Omental fat pad (tissue), 4 donors: ENCODE results near the gene PARN. TPM values are rescaled to one million over a fixed set of nuclear protein-coding genes. Genes with fewer than 3 reads are reported as not detected.

Source experiments
- ATAC-seq: fragments of 150-250 bp; one replicate; pipeline ENCODE4 v1.9.1; 2016; ENCODE audit warnings: mild to moderate bottlenecking, moderate library complexity; ENCODE audit not compliant: low FRiP score
- DNase-seq: peaks from one replicate; pipeline ENCODE4 v3.0.0-alpha.2; 2019; ENCODE audit warnings: low spot score
- CTCF ChIP-seq, 3 donors: fragments of 450-650 bp; IDR thresholded peaks; one replicate each; pipeline ENCODE4 v1.5.1; 2016 to 2017; ENCODE audit warnings: antibody characterized with exemption in 3 of 3, mild to moderate bottlenecking in 3 of 3, moderate library complexity in 2 of 3
- total RNA-seq, 4 donors: library from RNA; depleted of rRNA; stranded (reverse); fragments of >200 nt; gene quantifications; one replicate each; pipeline ENCODE4 v1.1.0, GENCODE V29; 2016

Gene PARN
- total RNA-seq, 4 donors from 2014 or later, result 23.0 to 34.8 (median 26.4) TPM

GRCh38 chr16:14500791-14501190 is 129.3 kb downstream of the PARN start:
- ATAC-seq, result no peak
- DNase-seq, result no peak
- TF ChIP-seq CTCF (IDR thresholded peaks at IDR 0.05), result no peak

DNA sequence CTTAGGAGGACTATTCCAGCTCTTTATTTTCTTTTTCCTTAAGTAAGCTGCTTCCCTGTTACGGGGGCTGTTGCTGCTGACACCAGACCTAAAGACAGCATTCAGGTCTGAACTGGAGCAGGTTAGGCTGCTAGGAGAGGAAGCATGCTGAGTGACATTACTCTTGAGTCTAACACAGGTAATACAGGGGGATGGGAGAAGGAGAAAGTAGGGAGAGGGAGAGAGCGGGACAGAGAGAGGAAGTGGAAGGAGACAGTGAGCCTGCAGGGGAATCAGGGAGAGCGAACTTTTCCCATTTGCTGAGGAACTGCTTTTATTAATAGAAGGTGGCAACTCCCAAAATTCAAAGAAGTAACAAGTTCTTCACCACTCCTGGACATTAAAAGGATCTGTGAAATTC is 130.9 kb downstream of the PARN start:
- DNase-seq (no peak), ATAC-seq (no peak)
- no peak for TF ChIP-seq CTCF (IDR thresholded peaks at IDR 0.05)

DNA sequence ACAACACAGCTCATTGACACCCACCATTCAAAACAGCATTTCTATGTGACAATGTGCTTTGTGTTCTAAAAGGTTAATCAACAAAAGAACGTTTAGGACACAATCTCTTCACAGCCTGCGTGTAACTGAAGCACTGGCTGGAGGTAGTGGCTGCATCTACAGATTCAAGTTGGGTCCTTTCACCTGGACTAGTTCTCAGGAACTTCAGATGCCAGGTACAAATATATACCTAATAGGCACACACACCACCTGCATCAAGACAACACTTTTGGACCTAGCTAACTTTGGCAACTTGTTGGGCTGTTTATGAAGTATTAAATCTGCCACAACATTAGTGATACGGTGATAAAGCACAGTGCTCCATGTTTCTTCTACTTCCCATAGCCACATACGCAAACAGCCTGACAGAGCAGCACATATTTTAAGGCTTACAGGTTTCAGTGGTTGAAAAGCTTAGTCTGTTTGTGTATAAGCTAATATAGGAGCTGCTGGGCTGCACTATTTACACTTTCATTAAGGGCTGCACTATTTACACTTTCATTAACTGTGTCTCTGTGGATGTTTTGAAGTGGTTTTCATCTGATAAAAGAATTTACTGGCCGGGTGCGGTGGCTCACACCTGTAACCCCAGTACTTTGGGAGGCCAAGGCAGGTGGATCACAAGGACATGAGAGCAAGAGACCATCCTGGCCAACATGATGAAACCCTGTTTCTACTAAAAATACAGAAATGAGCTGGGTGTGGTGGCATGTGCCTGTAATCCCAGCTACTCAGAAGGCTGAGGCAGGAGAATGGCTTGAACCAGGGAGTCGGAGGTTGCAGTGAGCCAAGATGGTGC is 132.6 kb downstream of the PARN start:
- ATAC-seq (no peak), DNase-seq (no peak)
- no peak for TF ChIP-seq CTCF (IDR thresholded peaks at IDR 0.05)

GRCh38 chr16:14496786-14497185 is 133.3 kb downstream of the PARN start:
- DNase-seq (no peak), ATAC-seq (no peak)
- no peak for TF ChIP-seq CTCF (IDR thresholded peaks at IDR 0.05)

DNA sequence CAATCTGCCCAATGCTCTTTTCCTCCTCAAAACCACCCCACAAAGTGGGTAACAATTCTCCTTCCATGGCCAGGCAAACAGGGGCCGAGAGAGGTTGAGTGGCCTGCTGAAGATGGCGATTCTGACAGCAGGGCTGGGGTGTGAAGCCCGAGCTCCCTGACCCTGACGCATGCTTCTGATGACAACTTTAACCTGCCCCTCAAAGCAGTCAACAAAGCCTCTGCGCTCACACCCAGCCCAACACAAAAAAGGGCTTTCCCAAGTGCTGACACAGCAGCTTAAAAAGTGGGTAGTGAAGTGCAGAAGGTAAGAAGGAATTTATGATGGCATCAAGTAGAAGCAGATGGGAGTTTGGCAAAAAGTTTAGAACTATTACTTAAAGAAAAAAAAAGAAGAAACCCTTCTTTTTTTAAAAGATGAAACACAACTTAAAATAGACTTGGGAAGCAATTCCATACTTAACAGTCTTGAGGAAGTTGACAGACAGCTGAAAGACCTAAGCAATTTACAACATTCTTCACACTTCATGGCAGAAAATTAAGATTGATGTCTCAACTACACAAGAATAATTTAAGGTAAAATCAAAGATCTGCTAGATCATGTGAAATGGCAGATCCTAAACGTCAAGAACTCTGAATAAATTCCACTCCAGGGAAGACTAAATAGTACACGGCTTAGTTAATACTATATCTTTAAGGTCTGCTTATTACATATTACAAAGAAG is 133.9 kb downstream of the PARN start:
- DNase-seq (no peak), ATAC-seq (no peak)
- no peak for TF ChIP-seq CTCF (IDR thresholded peaks at IDR 0.05)

DNA sequence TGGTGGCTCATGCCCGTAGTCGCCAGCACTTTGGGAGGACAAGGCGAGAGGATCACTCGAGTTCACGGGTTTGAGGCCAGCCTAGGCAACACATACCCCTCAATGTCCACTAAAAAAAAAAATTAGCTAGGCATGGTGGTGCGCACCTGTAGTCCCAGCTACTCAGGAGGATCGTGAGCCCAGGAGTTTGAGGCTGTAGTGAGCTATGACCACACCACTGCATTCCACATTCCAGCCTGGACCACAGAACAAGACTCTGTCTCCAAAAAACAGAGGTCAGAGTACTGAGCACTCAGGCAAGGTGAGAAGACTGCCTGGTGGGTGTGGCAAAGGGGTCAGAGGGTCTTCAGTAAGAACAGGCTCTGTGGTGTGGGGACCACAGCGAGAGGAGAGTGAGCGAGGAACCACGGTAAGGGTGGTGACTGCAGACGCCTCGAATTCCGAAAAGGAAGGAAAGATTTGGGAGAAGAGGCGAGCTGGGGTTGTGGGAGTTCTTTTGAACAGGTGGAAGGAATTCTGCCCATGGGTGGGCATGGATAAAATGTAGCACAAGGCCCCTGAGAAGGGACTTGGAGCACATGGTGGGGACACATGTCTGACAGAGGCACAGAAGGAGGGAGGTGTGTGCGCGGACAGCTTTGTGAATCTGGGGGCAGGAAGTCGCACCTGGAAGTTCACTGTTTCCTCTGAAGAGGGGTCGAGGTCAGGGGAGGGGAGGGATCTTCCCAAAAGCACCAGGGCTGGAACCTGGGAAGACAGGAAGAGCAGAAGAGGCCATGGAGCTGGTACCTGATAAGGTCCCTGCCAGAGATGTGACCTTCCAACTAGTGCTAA is 134.6 kb downstream of the PARN start:
- DNase-seq (no peak), ATAC-seq (no peak)
- no peak for TF ChIP-seq CTCF (IDR thresholded peaks at IDR 0.05)
